NOMO-1 treated with DMSO at 0.1 percent for 48 hours (cell line): ENCODE results near the gene SEL1L2.

ENCODE experiments used
- DNase-seq: peaks from one replicate; lab custom pipeline; 2025; ENCODE audit not compliant: unreplicated experiment; lab: John Stamatoyannopoulos, UW

The SEL1L2 gene

GRCh38 chr20:13929836-13930235 is 60.6 kb downstream of the SEL1L2 start:
- no peak for DNase-seq

GRCh38 chr20:13928901-13929300 is 61.5 kb downstream of the SEL1L2 start:
- DNase-seq, result no peak

DNA sequence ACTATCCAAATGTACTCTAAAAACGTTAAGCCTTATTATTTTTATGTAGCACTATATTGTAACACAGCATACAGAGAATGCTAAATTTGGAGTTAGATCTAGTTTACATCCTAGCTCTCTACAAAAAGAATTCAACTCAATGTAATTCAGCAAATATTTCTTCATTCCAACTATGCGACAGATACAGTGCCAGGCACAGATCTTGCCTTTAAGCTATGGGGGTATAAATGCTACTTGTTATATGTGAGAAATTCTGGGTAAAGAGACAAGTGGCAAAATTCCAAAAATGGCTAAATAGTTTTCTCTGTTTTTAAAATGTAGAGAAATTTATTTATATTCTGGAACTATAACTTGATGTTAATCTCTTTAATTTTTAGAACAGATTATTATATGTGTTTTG is 63.2 kb downstream of the SEL1L2 start:
- DNase-seq, result no peak

DNA sequence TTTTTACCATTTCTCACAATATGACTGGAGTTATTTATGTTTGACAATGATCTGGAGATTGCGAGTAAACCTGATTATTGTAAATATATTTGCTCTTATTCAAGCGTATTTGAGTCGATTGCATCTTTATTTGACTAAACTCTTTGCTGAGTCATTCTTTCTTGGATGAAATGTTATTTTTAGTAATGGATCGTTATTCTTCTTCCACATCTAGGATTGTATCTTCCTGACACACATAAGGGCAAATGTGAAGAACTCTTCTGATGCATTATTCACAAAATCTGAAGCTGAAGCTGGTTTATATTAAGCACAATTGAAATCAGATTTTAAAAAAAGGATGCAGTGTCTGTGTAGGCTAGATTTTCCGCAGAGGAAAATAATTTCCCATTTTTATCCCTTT is 68.2 kb downstream of the SEL1L2 start:
- DNase-seq, result no peak

GRCh38 chr20:13915284-13915683 is 75.1 kb downstream of the SEL1L2 start:
- DNase-seq, result no peak

- no peak for DNase-seq
Measured at GRCh38 chr20:13913572-13913971, 76.8 kb downstream of the SEL1L2 start.

GRCh38 chr20:13913131-13913530 is 77.3 kb downstream of the SEL1L2 start:
- no peak for DNase-seq

GRCh38 chr20:13910492-13910891 is 79.9 kb downstream of the SEL1L2 start:
- no peak for DNase-seq

- DNase-seq, result no peak
Measured at GRCh38 chr20:13909067-13909466, 81.3 kb downstream of the SEL1L2 start.

DNA sequence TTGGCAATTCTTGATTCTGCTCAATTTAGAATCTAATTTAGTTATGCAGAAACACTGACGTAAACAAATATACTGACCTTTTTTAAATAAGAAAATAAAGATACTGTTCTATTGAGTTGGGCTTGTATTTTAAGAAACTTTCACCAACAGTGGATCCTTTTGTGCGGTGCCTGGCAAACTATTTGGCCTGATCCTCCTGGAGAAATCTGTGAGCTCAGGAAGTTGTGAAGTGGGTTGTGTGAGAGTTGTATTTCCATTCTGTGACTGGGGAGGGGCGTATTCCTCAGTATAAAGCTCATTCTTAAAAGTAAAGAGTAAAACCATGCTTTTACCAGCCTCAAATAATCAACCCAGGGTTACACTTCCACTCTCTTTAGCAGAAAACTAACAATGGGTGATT is 85.6 kb downstream of the SEL1L2 start:
- DNase-seq, result no peak

DNA sequence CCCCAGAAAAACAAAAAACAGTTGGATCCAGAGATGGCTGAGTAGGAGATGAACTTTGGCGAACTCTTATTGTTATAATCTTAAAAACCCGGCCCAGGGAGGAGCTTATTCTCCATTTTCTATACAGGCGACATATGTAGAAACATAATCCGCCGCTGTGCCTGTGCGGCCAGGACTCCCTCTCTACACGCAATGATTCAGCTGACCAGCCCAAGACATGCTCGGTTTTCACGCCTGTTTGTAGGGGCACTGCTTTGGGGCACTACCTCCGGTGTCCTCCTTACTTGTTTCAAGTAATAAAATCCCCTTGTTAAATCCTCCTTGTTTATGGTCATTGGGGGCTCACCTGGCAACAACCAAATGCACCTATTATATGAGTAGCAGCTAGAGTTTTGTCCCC is 89.9 kb downstream of the SEL1L2 start:
- DNase-seq, result no peak

DNA sequence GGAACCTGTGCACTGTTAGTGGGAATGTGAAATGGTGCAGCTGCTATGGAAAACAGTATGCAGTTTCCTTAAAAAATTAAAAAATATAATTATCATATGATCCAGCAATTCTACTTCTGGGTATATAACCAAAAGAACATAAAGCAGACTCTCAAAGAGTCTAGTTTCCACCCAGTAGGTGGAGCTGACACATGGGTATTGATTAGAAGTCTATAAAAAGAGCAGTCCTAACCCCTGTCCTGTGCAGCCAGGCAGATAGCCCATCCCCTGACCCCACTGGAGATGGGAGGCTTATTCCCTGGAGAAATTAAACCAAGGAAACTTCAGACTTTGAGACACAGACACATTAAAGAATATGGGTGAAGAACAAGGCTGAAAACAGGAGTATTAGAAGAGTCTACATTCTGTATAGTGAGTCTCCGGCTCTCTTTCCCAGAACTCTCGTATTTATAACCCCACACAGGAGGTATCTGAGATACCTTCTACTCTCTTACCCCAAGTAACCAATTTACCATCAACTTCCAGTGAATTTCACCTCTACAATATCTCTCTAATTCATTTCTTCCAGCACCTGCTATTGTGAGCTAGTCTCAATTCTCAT is 92.3 kb downstream of the SEL1L2 start:
- peak; percentile 16 for DNase-seq

DNA sequence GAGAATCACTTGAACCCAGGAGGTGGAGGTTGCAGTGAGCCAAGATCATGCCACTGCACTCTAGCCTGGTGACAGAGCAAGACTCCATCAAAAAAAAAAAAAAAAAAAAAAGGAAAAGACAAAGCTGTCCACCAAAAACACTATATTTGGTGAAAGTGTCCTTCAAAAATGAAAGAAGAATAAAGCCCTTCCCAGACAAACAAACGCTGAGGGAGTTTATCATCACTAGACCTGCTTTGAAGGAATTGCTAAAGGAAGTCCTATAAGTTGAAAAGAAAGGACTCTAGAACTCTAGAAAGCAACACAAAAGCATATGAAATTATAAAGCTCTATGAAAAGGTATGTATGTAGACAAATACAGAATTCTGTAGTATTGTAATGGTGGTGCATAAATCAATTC is 98.8 kb downstream of the SEL1L2 start:
- DNase-seq, result no peak

DNA sequence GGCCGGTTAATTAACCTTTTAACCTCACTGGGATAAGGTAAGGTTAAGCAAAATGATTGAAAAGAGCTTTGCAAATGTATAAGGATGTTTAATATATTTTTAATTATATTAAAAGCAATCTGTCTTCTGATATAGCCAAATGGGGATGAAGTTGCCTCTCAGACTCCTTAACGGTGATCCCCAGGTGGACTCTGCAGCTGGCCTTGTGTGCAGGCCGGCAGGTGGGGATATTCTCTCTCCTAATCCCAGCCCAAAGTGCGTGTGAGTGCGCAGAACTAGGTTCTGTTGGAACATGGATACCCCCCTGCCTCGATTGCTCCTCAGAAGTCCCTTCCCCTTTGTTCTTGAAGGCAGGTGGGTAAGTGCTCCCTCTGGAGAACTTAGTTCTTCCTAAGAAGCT is 105.6 kb downstream of the SEL1L2 start:
- no peak for DNase-seq

GRCh38 chr20:13883425-13883824 is 107.0 kb downstream of the SEL1L2 start:
- DNase-seq, result no peak

DNA sequence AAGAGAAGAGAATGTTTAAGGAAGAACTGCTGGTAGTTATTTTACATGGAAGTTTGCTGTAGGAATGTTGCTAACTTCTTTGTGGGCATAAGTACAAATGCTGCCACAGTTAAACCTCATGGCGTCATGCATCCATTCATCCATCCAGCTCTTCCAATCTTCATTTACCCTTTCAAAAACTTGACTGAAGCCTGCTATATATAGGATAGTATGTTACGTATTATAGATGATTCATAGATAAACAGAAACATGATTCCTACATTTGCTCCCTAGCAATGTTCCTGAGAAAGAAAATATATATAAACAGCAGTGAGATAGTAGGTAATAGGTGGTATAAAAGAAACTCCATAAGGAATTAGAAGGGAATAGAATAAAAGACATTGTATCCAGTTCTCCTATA is 111.8 kb downstream of the SEL1L2 start:
- DNase-seq, result no peak

DNA sequence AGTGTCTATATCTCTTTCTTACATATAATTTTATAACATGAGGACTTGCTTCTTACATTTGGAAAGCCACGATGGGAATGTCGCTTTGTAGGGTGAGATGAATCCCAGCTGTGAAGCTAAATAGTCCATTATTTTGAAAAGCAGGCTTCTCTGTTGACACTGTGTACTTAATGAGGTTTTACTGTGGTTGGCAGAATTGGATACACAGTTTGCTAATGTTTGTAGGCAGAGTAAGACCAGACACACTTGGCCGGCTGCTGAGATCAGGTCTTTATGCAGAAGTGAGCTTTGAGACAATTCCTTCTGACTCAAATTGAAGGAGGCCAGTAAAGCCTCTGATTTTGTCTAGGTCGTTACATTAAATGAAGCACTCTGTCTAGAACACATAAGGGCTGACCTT is 112.6 kb downstream of the SEL1L2 start:
- no peak for DNase-seq

DNA sequence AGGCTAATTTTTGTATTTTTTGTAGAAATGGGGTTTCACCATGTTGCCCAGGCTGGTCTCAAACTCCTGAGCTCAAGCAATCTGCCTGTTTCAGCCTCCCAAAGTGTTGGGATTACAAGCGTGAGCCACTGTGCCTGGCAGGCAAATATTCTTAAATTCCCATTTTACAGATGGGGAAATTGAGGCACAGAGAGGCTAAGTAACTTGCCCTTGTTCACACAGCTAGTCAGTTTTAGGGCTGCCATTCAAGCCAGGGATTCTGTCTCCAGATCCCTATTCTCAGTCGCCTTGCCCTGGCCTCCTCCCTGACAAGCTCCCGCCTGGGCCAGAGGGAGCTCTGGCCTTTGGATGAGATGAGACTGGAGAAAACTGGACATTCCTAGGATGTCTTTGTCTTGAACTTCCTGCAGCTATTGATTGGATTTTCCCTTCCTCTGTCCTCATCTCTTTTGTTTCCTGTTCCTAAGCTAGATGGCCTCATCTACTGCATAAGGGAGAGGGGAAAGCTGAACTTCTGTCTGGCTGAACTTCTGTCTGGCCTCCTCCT is 115.1 kb downstream of the SEL1L2 start:
- no peak for DNase-seq

GRCh38 chr20:13874394-13875157 is 115.8 kb downstream of the SEL1L2 start:
- no peak for DNase-seq

DNA sequence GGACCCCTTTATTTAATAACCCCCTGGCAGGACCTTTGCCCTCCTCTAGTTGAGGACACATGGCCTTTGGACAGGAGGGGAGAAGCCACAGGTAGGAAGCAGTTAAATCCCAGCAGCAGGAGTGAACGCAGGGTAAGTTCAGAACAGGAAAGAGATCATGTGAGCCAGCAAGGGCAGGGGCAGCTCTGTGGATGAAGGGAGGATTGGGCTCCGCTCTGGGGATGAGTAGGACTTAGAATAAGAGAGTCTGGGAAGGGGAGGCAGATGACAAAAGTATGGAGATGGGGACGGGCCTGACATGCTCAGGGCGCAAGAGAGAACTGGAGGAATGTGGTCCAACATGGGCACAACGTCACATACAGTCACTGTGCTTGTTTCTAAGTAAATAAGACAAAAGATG is 116.6 kb downstream of the SEL1L2 start:
- DNase-seq, result no peak

DNA sequence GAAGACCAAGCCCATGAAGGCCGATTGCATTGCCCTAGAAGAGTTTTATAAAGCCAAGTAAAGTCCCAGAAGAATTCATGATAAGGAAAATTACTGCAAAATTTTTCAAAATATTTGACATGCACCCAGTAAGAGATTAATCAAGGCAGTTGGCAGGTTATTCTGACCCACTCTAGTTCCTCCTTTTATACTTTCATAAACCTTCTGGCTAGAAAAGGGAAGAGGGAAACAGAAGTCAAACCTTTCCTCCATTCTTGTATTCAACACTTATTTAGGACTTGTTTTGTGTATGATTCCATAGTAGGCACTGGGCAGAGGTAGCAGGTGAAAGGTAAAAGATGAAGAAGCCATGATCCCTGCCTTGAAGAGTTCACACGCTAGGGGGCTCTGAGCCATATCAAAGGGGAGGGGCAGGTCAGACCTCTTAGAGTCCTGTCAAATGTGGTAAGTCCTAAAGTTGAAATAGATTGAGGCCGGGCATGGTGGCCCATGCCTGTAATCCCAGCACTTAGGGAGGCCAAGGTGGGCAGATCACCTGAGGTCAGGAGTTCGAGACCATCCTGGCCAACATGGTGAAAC is 120.2 kb downstream of the SEL1L2 start:
- peak; percentile 85 for DNase-seq

GRCh38 chr20:13868331-13868730 is 122.1 kb downstream of the SEL1L2 start:
- peak; percentile 98 for DNase-seq
